ENCODE measurements around the gene PLA2G5.

The PLA2G5 gene

GRCh38 chr1:20093303-20093702 lies 23.3 kb downstream of the PLA2G5 start:
- no peak for DNase-seq

GRCh38 chr1:20093940-20094391 lies 24.0 kb downstream of the PLA2G5 start:
- no peak for DNase-seq

- no peak for DNase-seq
Observed at GRCh38 chr1:20095564-20096434, 25.8 kb downstream of the PLA2G5 start.

GRCh38 chr1:20096840-20097447 lies 26.9 kb downstream of the PLA2G5 start:
- no peak for DNase-seq

GRCh38 chr1:20099533-20099932 lies 29.5 kb downstream of the PLA2G5 start:
- no peak for DNase-seq

- DNase-seq = no peak
Observed at GRCh38 chr1:20100632-20101355, 30.8 kb downstream of the PLA2G5 start.

- DNase-seq = no peak
Observed at GRCh38 chr1:20102875-20103274, 32.9 kb downstream of the PLA2G5 start.

GRCh38 chr1:20105856-20106255 lies 35.9 kb downstream of the PLA2G5 start:
- DNase-seq = no peak

- DNase-seq = no peak
Observed at GRCh38 chr1:20107351-20107750, 37.4 kb downstream of the PLA2G5 start.

- DNase-seq = no peak
Observed at GRCh38 chr1:20107796-20108195, 37.8 kb downstream of the PLA2G5 start.

- no peak for DNase-seq
Observed at GRCh38 chr1:20108366-20109123, 38.6 kb downstream of the PLA2G5 start.

GRCh38 chr1:20109223-20109856 lies 39.3 kb downstream of the PLA2G5 start:
- DNase-seq = no peak

- DNase-seq = no peak
Observed at GRCh38 chr1:20110679-20111078, 40.7 kb downstream of the PLA2G5 start.

GRCh38 chr1:20111452-20111851 lies 41.5 kb downstream of the PLA2G5 start:
- no peak for DNase-seq

- no peak for DNase-seq
Observed at GRCh38 chr1:20112279-20113000, 42.4 kb downstream of the PLA2G5 start.

- DNase-seq = no peak
Observed at GRCh38 chr1:20114021-20114648, 44.1 kb downstream of the PLA2G5 start.

GRCh38 chr1:20115479-20115878 lies 45.5 kb downstream of the PLA2G5 start:
- DNase-seq = no peak

- no peak for DNase-seq
Observed at GRCh38 chr1:20115916-20116315, 45.9 kb downstream of the PLA2G5 start.

GRCh38 chr1:20117236-20117635 lies 47.2 kb downstream of the PLA2G5 start:
- no peak for DNase-seq

GRCh38 chr1:20119347-20119746 lies 49.4 kb downstream of the PLA2G5 start, which contains the start of gene PLA2G2D:
TSS of gene PLA2G2D (minus strand) at chr1:20119536. CDS start at chr1:20119498, 38 bp downstream.
- no peak for DNase-seq

- DNase-seq = no peak
Observed at GRCh38 chr1:20120796-20121195, 50.8 kb downstream of the PLA2G5 start.
